ENCODE data around the gene GSE1.

- TF ChIP-seq CTCF (optimal IDR thresholded peaks at IDR 0.05 in 1 of 3, IDR thresholded peaks at IDR 0.05 in 1 of 3, conservative IDR thresholded peaks at IDR 0.05 in 1 of 3; ENCODE audit: extremely low read depth in 1 of 3, insufficient read depth in 2 of 3, low read length in 3 of 3) (no peak), EZH2 (IDR thresholded peaks at IDR 0.05; ENCODE audit: low read length) (no peak)
These were observed 18.1 kb downstream of the GSE1 start for GRCh38 chr16:85631230-85631629.

Data from keratinocyte (primary cell).